A673 (cell line): ENCODE measurements around the gene SLC38A5. TPM values are rescaled to one million over a fixed set of nuclear protein-coding genes. Genes with fewer than 3 reads are reported as not detected.

ENCODE experiments used
- BruUV-seq: library from RNA; stranded (reverse); fragments of 400-500 nt; replicated peaks from 2 replicates; lab custom pipeline; 2021; lab: Mats Ljungman, UMichigan
- CTCF ChIA-PET: fragments of 300-600 bp; sonication (Branson Sonifier 250); formaldehyde crosslinking; loops from one replicate; lab custom pipeline; 2022; ENCODE audit warnings: antibody characterized with exemption; lab: Charles Lee
- POLR2A ChIA-PET: fragments of 300-600 bp; sonication (Branson Sonifier 250); formaldehyde crosslinking; loops from one replicate; lab custom pipeline; 2022; ENCODE audit warnings: antibody characterized with exemption; ENCODE audit not compliant: low non-redundant PET; lab: Charles Lee
- DNase-seq: peaks from one replicate; pipeline ENCODE4 v3.0.0-alpha.2; 2015; ENCODE audit warnings: low spot score
- H3K27ac ChIP-seq: fragments of 200-600 bp; sonication (generic); 2 replicates; pipeline ENCODE4 v1.5.1; 2016; ENCODE audit warnings: mixed run types, low read depth, mild to moderate bottlenecking, mixed read lengths, antibody characterized with exemption, low read length; ENCODE audit not compliant: poor library complexity, severe bottlenecking
- H3K27me3 ChIP-seq: fragments of 200-600 bp; sonication (generic); replicated peaks from 2 replicates; pipeline ENCODE4 v1.6.1; 2017; ENCODE audit warnings: mixed run types, low read depth, mild to moderate bottlenecking, mixed read lengths, antibody characterized with exemption, low read length; ENCODE audit not compliant: insufficient read depth, poor library complexity
- H3K36me3 ChIP-seq: fragments of 200-600 bp; sonication (generic); 2 replicates; pipeline ENCODE4 v1.6.1; 2016; ENCODE audit warnings: mixed run types, mild to moderate bottlenecking, mixed read lengths, antibody characterized with exemption, low read length; ENCODE audit not compliant: insufficient read depth, poor library complexity, severe bottlenecking
- H3K4me1 ChIP-seq: fragments of 200-600 bp; sonication (generic); 2 replicates; pipeline ENCODE4 v1.6.1; 2017; ENCODE audit warnings: mixed run types, mild to moderate bottlenecking, mixed read lengths, antibody characterized with exemption, low read length; ENCODE audit not compliant: insufficient read depth, poor library complexity, severe bottlenecking
- H3K4me3 ChIP-seq: fragments of 200-600 bp; sonication (generic); 2 replicates; pipeline ENCODE4 v1.5.1; 2016; ENCODE audit warnings: low read depth, mixed run types, mild to moderate bottlenecking, mixed read lengths, low read length; ENCODE audit not compliant: poor library complexity, severe bottlenecking
- H3K9me3 ChIP-seq: fragments of 200-600 bp; sonication (generic); 2 replicates; pipeline ENCODE4 v1.6.1; 2016; ENCODE audit warnings: mixed run types, low read depth, mild to moderate bottlenecking, mixed read lengths, antibody characterized with exemption, low read length; ENCODE audit not compliant: poor library complexity, severe bottlenecking
- CTCF ChIP-seq: fragments of 300-800, 200-600 bp; sonication (generic); conservative IDR thresholded peaks from 2 replicates; pipeline ENCODE4 v1.5.1; 2017; ENCODE audit warnings: low read depth, mild to moderate bottlenecking, antibody characterized with exemption, low read length, moderate library complexity, mixed read lengths
- EZH2 ChIP-seq: fragments of 200-600 bp; sonication (generic); IDR thresholded peaks from 2 replicates; pipeline ENCODE4 v1.6.1; 2017; ENCODE audit warnings: borderline replicate concordance, low read depth, mild to moderate bottlenecking, mixed read lengths, antibody characterized with exemption, low read length; ENCODE audit not compliant: poor library complexity, severe bottlenecking
- intact Hi-C: fragments of 100-400 bp; cut with micrococcal nuclease; formaldehyde crosslinking; loops from one replicate; pipeline ENCODE4 v1.10.0; 2022; ENCODE audit not compliant: unreplicated experiment
- total RNA-seq: library from RNA; stranded (reverse); gene quantifications from 2 replicates; pipeline ENCODE4 v1.2.3, GENCODE V29; 2021

The SLC38A5 gene
- total RNA-seq, 1 experiment from 2014 or later, result 112 TPM

GRCh38 chrX:48468247-48468671, 1.8 kb downstream of the SLC38A5 start:
- CTCF ChIA-PET, result interaction anchor here (1.2 kb wide), 1 partner anchor 385 kb away, joined by 3 read pairs; no protein-coding TSS in a partner anchor
- TF ChIP-seq EZH2, result no peak
- TF ChIP-seq CTCF, result no peak
- BruUV-seq, result no TSS peak
- DNase-seq, result peak; percentile 43
- H3K27ac ChIP-seq, result peak overlapping the region; percentile 76
- POLR2A ChIA-PET, result interaction anchor here (0.6 kb wide), 1 partner anchor 278 kb away, joined by 3 read pairs; no protein-coding TSS in a partner anchor
- no peaks in the 10 kb centered on the region for H3K36me3 ChIP-seq
- peak overlapping the region; percentile 63 for H3K4me3 ChIP-seq
- H3K9me3 ChIP-seq, result no peaks in the 10 kb centered on the region
- H3K4me1 ChIP-seq, result peaks cover 2% of the 10 kb centered on the region
- intact Hi-C loops, result no loop called here
- no peaks in the 10 kb centered on the region for H3K27me3 ChIP-seq

GRCh38 chrX:48467281-48467761, 2.7 kb downstream of the SLC38A5 start:
- DNase-seq, result no peak
- H3K9me3 ChIP-seq, result no peaks in the 10 kb centered on the region
- ChIA-PET CTCF (no interaction called here), POLR2A (interaction anchor here (0.6 kb wide), 2 partner anchors 11 to 14 kb away, joined by 3 to 15 read pairs; no protein-coding TSS in a partner anchor)
- no peak for TF ChIP-seq EZH2
- no peak for TF ChIP-seq CTCF
- H3K36me3 ChIP-seq, result no peaks in the 10 kb centered on the region
- intact Hi-C loops, result no loop called here
- no peaks in the 10 kb centered on the region for H3K4me1 ChIP-seq
- no TSS peak for BruUV-seq
- H3K4me3 ChIP-seq, result peak overlapping the region; percentile 63
- H3K27ac ChIP-seq, result peak overlapping the region; percentile 76
- H3K27me3 ChIP-seq, result no peaks in the 10 kb centered on the region

GRCh38 chrX:48466696-48467095, 3.4 kb downstream of the SLC38A5 start:
- Histone ChIP-seq H3K27ac (no peak overlapping the region), H3K4me1 (no peaks in the 10 kb centered on the region), H3K36me3 (peaks cover 6% of the 10 kb centered on the region), H3K27me3 (no peaks in the 10 kb centered on the region), H3K4me3 (no peak overlapping the region), H3K9me3 (no peaks in the 10 kb centered on the region)
- intact Hi-C loops, result no loop called here
- no peak for DNase-seq
- BruUV-seq, result no TSS peak
- ChIA-PET CTCF (interaction anchor here (0.6 kb wide), 1 partner anchor 223 kb away, joined by 9 read pairs; no protein-coding TSS in a partner anchor), POLR2A (no interaction called here)
- TF ChIP-seq EZH2 (no peak), CTCF (peak; percentile 40; the same call in 1 of the 2 replicates)
